HepG2 (cell line): ENCODE data around the gene RAD9A. TPM values are rescaled to one million over a fixed set of nuclear protein-coding genes. Genes with fewer than 3 reads are reported as not detected.

Source experiments
- ELF3 ChIP-seq: IDR thresholded peaks from 2 replicates; pipeline ENCODE4 v1.6.1; 2016; ENCODE audit warnings: missing genetic modification reagents, missing compliant biosample characterization
- ELF4 ChIP-seq: sonication (generic); formaldehyde crosslinking; IDR thresholded peaks from 2 replicates; pipeline ENCODE4 v1.5.0; 2020; ENCODE audit warnings: missing genetic modification reagents, mild to moderate bottlenecking, moderate library complexity, borderline replicate concordance
- FOXC1 ChIP-seq: sonication (generic); formaldehyde crosslinking; IDR thresholded peaks from 2 replicates; pipeline ENCODE4 v1.8.0; 2022; ENCODE audit warnings: mild to moderate bottlenecking, missing genetic modification reagents, borderline replicate concordance
- FOXO1 ChIP-seq: sonication (generic); formaldehyde crosslinking; IDR thresholded peaks from 2 replicates; pipeline ENCODE4 v1.4.0; 2020; ENCODE audit warnings: missing genetic modification reagents
- GZF1 ChIP-seq: sonication (generic); formaldehyde crosslinking; IDR thresholded peaks from 2 replicates; pipeline ENCODE4 v1.5.1; 2020; ENCODE audit warnings: mild to moderate bottlenecking, missing genetic modification reagents
- MAFG ChIP-seq: sonication (generic); formaldehyde crosslinking; IDR thresholded peaks from 2 replicates; pipeline ENCODE4 v1.5.1; 2020; ENCODE audit warnings: mild to moderate bottlenecking, missing genetic modification reagents
- MYNN ChIP-seq: sonication (generic); formaldehyde crosslinking; IDR thresholded peaks from 2 replicates; pipeline ENCODE4 v1.4.0; 2020; ENCODE audit warnings: mild to moderate bottlenecking, low read depth, missing genetic modification reagents
- PRMT3 ChIP-seq: sonication (generic); formaldehyde crosslinking; IDR thresholded peaks from 2 replicates; pipeline ENCODE4 v1.8.1; 2022; ENCODE audit warnings: low read depth, mild to moderate bottlenecking, moderate library complexity, missing genetic modification reagents, borderline replicate concordance
- SMYD3 ChIP-seq: sonication (generic); formaldehyde crosslinking; IDR thresholded peaks from 2 replicates; pipeline ENCODE4 v1.8.1; 2023; ENCODE audit warnings: mild to moderate bottlenecking, missing genetic modification reagents
- ZBTB38 ChIP-seq: sonication (generic); formaldehyde crosslinking; IDR thresholded peaks from 2 replicates; pipeline ENCODE4 v1.5.1; 2020; ENCODE audit warnings: mild to moderate bottlenecking, missing genetic modification reagents
- ZFP90 ChIP-seq: sonication (generic); formaldehyde crosslinking; IDR thresholded peaks from 2 replicates; pipeline ENCODE4 v1.8.0; 2022; ENCODE audit warnings: missing genetic modification reagents, mild to moderate bottlenecking, inconsistent platforms, borderline replicate concordance
- ZNF143 ChIP-seq: sonication (generic); formaldehyde crosslinking; IDR thresholded peaks from 2 replicates; pipeline ENCODE4 v1.4.0; 2020; ENCODE audit warnings: missing genetic modification reagents
- ZNF350 ChIP-seq: sonication (generic); formaldehyde crosslinking; IDR thresholded peaks from 2 replicates; pipeline ENCODE4 v1.4.0; 2020; ENCODE audit warnings: mild to moderate bottlenecking, low read depth, missing genetic modification reagents, borderline replicate concordance
- polyA plus RNA-seq, 8 experiments: library from polyadenylated mRNA; depleted of rRNA in 3 of 8; stranded (reverse) in 7 of 8; unstranded in 1 of 8; fragments of >200 nt; fragmentation: Illumina TruSeq in 4 of 8; extraction: Trizol in 4 of 8; gene quantifications; 2 replicates each; pipeline versions ENCODE4 v1.2.1 to v1.2.3, GENCODE V29; 2011 to 2016; ENCODE audit warnings: low read depth in 4 of 8, missing spikeins in 1 of 8, mixed read lengths in 1 of 8; ENCODE audit not compliant: insufficient read depth in 1 of 8
- total RNA-seq, 5 experiments: library from RNA; depleted of rRNA; stranded (reverse); fragments of >200 nt; fragmentation: Illumina TruSeq; extraction: Trizol; gene quantifications; 2 replicates each; pipeline ENCODE4 v1.2.3, GENCODE V29; 2016; ENCODE audit warnings: low read depth in 1 of 5
- TF ChIP-seq, protein P1 (sequence below): sonication (generic); formaldehyde crosslinking; IDR thresholded peaks from 2 replicates; pipeline ENCODE4 v1.5.0; 2020; ENCODE audit warnings: mild to moderate bottlenecking, missing genetic modification reagents, borderline replicate concordance
- TF ChIP-seq, protein P2 (sequence below): sonication (generic); formaldehyde crosslinking; IDR thresholded peaks from 2 replicates; pipeline ENCODE4 v1.9.0; 2021; ENCODE audit warnings: missing genetic modification reagents, borderline replicate concordance
- TF ChIP-seq, protein P3 (sequence below), 2 experiments: fragments of 450-650 bp in 1 of 2; sonication (generic) in 1 of 2; formaldehyde crosslinking in 1 of 2; IDR thresholded peaks; 2 replicates each; pipeline versions ENCODE4 v1.6.1 to v1.8.0; 2016 to 2022; ENCODE audit warnings: antibody characterized with exemption in 1 of 2, mild to moderate bottlenecking in 1 of 2, missing genetic modification reagents in 1 of 2

The RAD9A gene
- total and polyA plus RNA-seq, 2 of the 13 experiments (the other 11 are each of a cell fraction or from before 2014, with no cell fraction given) = 10.1 to 15.7 TPM

DNA sequence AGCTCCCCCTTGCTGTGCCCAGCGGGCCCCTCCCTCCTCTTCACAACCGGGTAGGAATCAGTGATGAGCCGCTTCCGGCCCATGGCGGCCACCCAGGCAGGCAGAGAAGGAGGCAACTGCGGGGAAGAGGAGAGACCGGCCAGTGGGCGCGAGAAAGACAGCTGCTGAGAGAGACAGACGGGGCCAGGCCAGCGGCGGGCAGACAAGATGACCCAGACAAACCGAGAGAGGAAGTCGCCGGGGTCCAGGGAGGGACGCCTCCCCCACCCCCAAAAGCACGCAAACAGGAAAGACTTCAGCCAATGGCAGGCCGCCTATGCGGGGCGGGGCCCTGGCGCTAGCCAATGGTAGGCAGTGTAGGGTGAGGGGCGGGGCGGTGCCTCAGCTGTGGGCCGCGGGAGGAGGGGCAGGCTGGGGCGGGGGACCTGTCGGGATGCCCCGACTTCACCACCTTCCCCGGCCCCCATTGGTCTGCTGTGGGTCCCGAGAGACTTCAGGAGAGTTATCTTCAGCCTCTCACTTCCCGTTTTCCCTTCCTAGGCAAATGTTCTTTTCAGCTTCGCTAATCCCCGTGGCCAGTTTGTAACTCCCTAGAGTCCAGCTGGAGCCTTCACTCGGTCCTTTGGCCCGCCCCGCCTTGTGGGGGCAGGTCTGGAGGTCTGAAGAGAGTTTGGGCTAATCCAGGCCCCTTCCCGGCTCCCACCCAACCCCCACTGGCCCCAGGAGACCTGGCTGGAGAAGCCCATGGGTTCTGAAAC is 38.3 kb upstream of the RAD9A start, which contains the start of gene POLD4 (continued):
- TF ChIP-seq, protein P1, sequence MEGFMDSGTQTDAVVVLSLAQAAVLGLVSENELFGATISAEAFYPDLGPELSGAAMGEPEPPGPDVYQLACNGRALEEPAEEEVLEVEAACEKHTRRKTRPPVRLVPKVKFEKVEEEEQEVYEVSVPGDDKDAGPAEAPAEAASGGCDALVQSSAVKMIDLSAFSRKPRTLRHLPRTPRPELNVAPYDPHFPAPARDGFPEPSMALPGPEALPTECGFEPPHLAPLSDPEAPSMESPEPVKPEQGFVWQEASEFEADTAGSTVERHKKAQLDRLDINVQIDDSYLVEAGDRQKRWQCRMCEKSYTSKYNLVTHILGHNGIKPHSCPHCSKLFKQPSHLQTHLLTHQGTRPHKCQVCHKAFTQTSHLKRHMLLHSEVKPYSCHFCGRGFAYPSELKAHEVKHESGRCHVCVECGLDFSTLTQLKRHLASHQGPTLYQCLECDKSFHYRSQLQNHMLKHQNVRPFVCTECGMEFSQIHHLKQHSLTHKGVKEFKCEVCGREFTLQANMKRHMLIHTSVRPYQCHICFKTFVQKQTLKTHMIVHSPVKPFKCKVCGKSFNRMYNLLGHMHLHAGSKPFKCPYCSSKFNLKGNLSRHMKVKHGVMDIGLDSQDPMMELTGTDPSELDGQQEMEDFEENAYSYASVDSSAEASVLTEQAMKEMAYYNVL (CRISPR knock-in tag) = peak; percentile 56; the same call in 1 of the 2 replicates
- TF ChIP-seq MYNN (no peak), ELF4 (CRISPR knock-in tag) (no peak), ZFP90 (no peak), PRMT3 (CRISPR knock-in tag) (no peak), SMYD3 (CRISPR knock-in tag) (no peak), ZNF143 (CRISPR knock-in tag) (peak; percentile 49; the same call in 1 of the 2 replicates), MAFG (no peak), FOXO1 (CRISPR knock-in tag) (no peak), GZF1 (CRISPR knock-in tag) (no peak), ZBTB38 (CRISPR knock-in tag) (no peak), FOXC1 (CRISPR knock-in tag) (no peak), ZNF350 (CRISPR knock-in tag) (peak; percentile 62; the same call in 1 of the 2 replicates), ELF3 (CRISPR knock-in tag) (peak; percentile 65)
- TF ChIP-seq, protein P2, sequence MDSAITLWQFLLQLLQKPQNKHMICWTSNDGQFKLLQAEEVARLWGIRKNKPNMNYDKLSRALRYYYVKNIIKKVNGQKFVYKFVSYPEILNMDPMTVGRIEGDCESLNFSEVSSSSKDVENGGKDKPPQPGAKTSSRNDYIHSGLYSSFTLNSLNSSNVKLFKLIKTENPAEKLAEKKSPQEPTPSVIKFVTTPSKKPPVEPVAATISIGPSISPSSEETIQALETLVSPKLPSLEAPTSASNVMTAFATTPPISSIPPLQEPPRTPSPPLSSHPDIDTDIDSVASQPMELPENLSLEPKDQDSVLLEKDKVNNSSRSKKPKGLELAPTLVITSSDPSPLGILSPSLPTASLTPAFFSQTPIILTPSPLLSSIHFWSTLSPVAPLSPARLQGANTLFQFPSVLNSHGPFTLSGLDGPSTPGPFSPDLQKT (CRISPR knock-in tag) = no peak
- TF ChIP-seq, protein P3, sequence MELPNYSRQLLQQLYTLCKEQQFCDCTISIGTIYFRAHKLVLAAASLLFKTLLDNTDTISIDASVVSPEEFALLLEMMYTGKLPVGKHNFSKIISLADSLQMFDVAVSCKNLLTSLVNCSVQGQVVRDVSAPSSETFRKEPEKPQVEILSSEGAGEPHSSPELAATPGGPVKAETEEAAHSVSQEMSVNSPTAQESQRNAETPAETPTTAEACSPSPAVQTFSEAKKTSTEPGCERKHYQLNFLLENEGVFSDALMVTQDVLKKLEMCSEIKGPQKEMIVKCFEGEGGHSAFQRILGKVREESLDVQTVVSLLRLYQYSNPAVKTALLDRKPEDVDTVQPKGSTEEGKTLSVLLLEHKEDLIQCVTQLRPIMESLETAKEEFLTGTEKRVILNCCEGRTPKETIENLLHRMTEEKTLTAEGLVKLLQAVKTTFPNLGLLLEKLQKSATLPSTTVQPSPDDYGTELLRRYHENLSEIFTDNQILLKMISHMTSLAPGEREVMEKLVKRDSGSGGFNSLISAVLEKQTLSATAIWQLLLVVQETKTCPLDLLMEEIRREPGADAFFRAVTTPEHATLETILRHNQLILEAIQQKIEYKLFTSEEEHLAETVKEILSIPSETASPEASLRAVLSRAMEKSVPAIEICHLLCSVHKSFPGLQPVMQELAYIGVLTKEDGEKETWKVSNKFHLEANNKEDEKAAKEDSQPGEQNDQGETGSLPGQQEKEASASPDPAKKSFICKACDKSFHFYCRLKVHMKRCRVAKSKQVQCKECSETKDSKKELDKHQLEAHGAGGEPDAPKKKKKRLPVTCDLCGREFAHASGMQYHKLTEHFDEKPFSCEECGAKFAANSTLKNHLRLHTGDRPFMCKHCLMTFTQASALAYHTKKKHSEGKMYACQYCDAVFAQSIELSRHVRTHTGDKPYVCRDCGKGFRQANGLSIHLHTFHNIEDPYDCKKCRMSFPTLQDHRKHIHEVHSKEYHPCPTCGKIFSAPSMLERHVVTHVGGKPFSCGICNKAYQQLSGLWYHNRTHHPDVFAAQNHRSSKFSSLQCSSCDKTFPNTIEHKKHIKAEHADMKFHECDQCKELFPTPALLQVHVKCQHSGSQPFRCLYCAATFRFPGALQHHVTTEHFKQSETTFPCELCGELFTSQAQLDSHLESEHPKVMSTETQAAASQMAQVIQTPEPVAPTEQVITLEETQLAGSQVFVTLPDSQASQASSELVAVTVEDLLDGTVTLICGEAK (IDR thresholded peaks at IDR 0.05) = no peak
- TF ChIP-seq, protein P3 (CRISPR knock-in tag; IDR thresholded peaks at IDR 0.05) = 0 out of 2 replicates have a peak, but pooled peaks have one; percentile 46
